ENCODE measurements around the gene IGLL5. TPM values are rescaled to one million over a fixed set of nuclear protein-coding genes. Genes with fewer than 3 reads are reported as not detected.

Gene IGLL5
- total RNA-seq, 1 donor from 2014 or later, result not detected

GRCh38 chr22:22884888-22885840 is 2.5 kb upstream of the IGLL5 start:
- no peak overlapping the region for H3K4me3 ChIP-seq (ENCODE audit: low read depth, low read length)
- TF ChIP-seq CTCF (conservative IDR thresholded peaks at IDR 0.05; ENCODE audit: low read depth, low read length), result no peak
- DNase-seq (ENCODE audit: low read depth), result no peak

- TF ChIP-seq CTCF (conservative IDR thresholded peaks at IDR 0.05; ENCODE audit: low read depth, low read length), result no peak
- no peak overlapping the region for H3K4me3 ChIP-seq (ENCODE audit: low read depth, low read length)
- no peak for DNase-seq (ENCODE audit: low read depth)
Observed at GRCh38 chr22:22886546-22886945, 1.1 kb upstream of the IGLL5 start.

- DNase-seq (ENCODE audit: low read depth), result no peak
- TF ChIP-seq CTCF (conservative IDR thresholded peaks at IDR 0.05; ENCODE audit: low read depth, low read length), result no peak
- H3K4me3 ChIP-seq (ENCODE audit: low read depth, low read length), result no peak overlapping the region
Observed at GRCh38 chr22:22888571-22889353, 1.1 kb downstream of the IGLL5 start.

GRCh38 chr22:22890085-22890484 is 2.5 kb downstream of the IGLL5 start:
- no peak for DNase-seq (ENCODE audit: low read depth)
- TF ChIP-seq CTCF (conservative IDR thresholded peaks at IDR 0.05; ENCODE audit: low read depth, low read length), result no peak
- no peak overlapping the region for H3K4me3 ChIP-seq (ENCODE audit: low read depth, low read length)

- no peak for TF ChIP-seq CTCF (conservative IDR thresholded peaks at IDR 0.05; ENCODE audit: low read depth, low read length)
- no peak for DNase-seq (ENCODE audit: low read depth)
- H3K4me3 ChIP-seq (ENCODE audit: low read depth, low read length), result no peak overlapping the region
Observed at GRCh38 chr22:22891139-22891621, 3.6 kb downstream of the IGLL5 start.

- H3K4me3 ChIP-seq (ENCODE audit: low read depth, low read length), result no peak overlapping the region
- TF ChIP-seq CTCF (conservative IDR thresholded peaks at IDR 0.05; ENCODE audit: low read depth, low read length), result no peak
- no peak for DNase-seq (ENCODE audit: low read depth)
Observed at GRCh38 chr22:22892096-22893052, 4.8 kb downstream of the IGLL5 start.

Measured in epithelial cell of proximal tubule (primary cell).